Activated CD8-positive, alpha-beta memory T cell treated with anti-CD3 and anti-CD28 coated beads for 48 hours (primary cell): ENCODE results near the gene OR1C1.
"Not testable (repeated sequence)": the region's sequence is repeated elsewhere in the genome, so short reads cannot be mapped to it uniquely, and the experiment has no call there.

Experiments
- DNase-seq, 3 experiments: peaks; one replicate each; pipeline ENCODE4 v3.0.0-alpha.2; 2020; ENCODE audit warnings: low read depth in 2 of 3, low spot score in 2 of 3

Gene OR1C1, protein sequence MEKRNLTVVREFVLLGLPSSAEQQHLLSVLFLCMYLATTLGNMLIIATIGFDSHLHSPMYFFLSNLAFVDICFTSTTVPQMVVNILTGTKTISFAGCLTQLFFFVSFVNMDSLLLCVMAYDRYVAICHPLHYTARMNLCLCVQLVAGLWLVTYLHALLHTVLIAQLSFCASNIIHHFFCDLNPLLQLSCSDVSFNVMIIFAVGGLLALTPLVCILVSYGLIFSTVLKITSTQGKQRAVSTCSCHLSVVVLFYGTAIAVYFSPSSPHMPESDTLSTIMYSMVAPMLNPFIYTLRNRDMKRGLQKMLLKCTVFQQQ

DNA sequence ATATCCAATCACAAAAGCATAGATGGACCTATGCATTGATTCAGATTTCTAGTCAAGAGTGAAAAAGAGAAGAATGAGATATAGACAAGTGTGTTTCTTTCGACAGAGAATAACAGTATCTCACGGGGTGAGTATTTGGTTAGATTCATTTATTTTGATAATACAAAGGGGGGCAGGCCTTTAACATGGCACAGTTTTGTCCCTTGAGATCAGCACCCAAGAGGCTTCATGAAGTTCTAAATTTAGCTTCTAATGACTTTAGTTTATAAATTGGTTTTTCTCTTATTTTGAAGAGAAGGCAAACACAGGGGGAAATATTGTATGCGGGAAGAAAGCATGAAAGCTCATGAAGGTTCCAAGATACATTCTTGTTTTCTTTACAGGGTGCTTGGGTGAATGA, at the start of gene OR1C1:
OR1C1 (minus strand) TSS at position 101 of the 400 bp plus-strand sequence. CDS start 2,150 bp downstream, outside the sequence.
- DNase-seq = no peak

DNA sequence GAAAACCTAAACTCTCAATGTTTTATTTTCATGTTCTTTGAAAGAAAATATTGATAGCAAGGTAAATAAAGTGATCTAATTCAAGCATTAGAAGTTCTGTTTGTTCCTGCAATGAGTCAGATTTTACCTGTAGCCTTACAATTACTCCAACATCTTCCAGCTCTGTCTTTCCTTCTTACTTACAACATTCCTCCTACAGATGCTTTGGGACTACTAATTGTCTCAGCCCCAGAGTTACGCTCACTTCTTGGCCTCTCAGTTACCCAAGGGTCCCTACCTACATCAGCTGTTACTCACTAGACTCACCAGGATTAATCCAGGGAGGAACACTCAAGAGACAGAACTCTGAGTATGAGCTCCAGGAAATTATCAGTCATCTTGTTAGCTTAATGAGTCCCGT, 37.2 kb upstream of the OR1C1 start:
- no peak for DNase-seq

DNA sequence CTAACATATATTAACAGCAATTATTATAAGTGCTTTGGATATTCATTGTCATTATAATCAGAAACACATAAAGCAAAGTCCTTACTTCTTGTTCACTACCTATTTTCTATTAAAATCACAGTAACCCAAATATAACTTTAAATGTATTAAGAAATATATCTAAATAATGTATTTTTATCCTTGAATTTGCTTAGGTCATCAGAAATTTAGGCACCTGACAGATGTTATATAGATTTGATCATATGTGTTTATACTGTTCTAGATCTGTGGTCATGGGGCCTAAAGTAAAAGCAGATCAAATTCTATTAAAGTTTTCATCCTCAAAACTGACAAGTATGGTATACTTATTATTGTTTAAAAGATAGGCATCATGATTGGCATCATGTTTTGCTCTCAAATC, 9.2 kb upstream of the OR1C1 start:
- no peak for DNase-seq

DNA sequence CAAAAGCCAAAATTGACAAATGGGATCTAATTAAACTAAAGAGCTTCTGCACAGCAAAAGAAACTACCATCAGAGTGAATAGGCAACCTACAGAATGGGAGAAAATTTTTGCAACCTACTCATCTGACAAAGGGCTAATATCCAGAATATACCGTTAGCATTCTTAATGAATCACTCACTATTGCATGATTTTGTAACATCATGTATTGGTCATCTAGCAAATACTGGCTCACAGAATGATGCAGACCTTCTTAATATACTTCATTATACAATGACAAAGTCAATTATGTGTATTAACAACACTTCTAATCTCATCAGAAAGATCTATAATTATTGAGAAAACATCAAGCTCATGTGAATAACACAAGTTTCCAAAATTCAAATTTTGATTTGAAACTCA, 6.0 kb downstream of the OR1C1 start:
- not testable (repeated sequence) for DNase-seq

DNA sequence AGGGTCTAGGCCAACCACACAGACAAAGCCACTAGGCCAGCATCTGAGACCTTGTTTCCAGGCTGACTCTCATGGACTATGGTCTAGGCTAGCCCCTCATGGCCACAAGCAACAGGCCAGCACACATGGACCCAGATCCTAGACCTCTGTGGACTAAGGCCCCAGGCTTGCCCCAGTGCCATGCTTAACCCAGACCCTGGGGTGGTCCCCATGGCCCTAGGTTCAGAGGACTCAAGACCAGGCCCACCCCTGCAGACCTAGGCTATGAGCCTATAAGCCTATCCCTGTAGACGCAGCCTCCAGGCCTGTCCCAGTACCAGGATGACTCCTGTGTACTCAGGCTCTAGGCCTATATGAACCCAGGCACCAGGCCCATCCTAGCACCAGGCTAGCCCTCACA, 10.5 kb downstream of the OR1C1 start:
- DNase-seq = no peak

DNA sequence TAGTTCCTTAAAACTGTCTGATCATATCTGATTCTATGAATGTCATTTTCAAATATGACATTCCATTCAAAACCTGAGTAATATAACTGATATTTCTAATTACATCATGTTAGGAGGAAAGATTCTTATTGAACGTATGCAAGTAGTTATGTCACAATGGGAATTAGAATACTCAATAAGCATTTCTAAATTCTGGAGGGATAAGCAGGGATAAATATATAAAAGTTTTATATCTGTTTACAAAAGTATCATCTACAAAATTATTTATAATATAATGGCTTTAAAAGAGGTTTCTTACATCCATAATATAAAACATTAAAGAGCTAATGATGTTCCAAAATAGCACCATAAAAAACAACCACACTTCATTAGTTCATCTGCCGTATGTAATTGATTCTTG, 12.3 kb downstream of the OR1C1 start, which contains the start of gene OR14A2:
OR14A2 (minus strand) TSS at position 101 of the 400 bp plus-strand sequence.
- no peak for DNase-seq

DNA sequence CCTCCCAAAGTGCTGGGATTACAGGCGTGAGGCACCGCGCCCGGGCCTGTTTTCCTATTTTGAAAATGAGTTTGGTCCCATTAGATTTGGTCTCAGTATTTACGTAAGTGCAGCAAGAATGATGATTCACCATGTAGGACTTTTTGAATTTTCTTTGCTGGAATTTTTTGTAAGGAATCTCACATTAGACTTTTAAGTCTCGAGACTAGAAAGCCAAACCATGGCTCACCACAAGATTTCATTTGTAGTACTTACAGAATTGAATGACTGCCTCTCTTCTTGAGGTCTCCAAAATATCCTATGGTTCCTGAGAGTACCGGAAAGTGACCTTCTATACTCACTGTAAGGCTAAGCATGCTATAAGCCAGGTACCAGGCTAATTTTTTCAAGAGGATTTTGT, 12.7 kb downstream of the OR1C1 start:
- DNase-seq = no peak

DNA sequence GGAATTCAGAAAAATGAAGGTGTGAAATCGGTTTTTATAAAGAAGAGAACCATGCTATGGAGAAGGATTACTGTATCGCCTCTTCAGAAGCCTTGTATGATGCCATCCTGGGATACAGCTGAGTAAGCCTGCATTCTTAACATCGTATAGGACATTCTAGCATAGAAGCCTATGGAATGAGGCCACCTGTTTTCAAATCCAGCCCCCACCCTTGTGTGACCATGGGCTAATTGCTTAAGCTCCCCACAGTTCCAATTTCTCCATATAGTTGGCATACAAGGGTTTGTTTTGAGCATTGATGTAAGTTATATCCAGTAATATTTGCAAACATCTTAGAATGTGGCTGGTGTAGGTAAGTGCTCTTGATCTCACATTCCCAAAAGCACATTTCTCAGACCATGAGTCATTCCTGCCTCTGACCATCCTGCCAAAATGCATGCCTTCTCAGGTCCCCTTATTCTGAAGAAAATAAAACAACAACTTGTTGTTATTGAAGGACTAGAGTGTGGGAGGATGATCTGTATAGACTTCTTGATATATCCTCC, 13.9 kb downstream of the OR1C1 start:
- no peak for DNase-seq

DNA sequence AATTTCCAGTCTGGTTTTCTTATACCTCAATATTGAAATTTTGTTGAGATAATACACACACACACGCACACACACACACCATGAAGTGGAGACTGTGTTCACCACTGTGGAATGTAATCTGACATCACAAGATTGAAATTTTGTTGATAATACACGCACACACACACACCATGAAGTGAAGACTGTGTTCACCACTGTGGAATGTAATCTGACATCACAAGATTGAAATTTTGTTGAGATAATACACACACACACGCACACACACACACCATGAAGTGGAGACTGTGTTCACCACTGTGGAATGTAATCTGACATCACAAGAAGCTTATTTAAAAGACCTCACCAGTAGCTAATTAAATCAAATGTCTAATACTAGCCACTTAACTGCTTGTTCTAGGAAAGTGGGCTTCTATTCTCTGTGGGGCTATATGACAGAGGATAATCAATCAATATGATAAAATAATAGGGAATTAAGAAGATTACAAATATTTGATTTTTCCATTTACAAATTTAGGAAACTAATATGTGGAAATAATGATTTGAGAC, 18.1 kb downstream of the OR1C1 start:
- DNase-seq = not testable (repeated sequence)

DNA sequence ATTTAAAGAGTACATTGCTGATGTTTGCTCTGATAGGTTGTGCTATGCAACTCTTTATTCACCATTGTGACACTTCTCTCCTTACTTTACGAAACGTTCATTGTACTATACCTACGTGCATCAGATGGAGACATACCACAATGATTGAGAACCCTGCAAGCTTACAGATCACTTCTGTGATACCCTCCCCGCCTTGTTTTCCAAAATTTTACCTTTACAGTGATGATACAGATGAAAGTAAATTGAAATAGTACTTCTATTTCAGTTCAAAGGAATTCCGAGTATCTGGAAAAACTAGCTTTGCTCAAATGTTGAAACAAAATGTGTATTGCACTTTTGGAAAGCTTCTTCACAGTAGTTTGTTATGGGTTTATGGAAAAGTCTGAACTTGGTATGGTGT, 18.6 kb downstream of the OR1C1 start:
- DNase-seq = no peak

DNA sequence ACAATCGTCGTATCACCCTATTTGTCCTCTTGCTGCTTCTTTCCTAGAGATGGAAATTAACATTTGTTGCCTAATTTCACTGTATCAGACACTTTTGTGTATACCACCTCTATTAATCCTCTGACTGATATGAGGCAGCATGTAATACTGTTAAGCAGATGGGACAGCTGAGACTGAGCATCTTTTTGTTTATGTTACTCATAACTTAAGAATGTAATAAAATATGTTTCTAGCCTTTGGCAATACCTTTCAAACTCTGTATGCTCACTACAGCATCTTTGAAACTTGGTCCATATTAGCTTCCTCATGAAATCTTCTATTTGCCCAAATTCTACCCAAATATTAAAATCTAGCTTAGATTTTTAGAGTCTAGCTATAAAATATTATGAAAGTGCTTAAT, 19.6 kb downstream of the OR1C1 start:
- no peak for DNase-seq

DNA sequence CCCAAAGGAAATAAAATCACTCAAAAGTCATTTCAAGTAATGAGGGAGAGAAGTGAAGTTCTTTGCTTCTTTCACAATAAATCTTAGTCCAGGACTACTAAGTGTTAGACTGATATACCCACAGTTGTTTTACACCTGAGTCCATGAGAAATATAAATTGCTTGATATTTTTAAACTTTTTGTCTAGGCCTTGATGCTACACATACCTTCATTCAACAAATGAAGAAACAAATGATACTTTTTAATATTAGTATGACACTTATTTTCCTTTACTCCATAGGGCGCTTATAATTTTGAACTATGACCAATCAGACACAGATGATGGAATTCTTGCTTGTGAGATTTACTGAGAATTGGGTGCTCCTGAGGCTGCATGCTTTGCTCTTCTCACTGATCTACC, 22.0 kb downstream of the OR1C1 start, which contains the start of gene OR14K1:
OR14K1 (plus strand) TSS at position 301 of the 400 bp plus-strand sequence; CDS start at position 301, 0 bp downstream.
- no peak for DNase-seq

DNA sequence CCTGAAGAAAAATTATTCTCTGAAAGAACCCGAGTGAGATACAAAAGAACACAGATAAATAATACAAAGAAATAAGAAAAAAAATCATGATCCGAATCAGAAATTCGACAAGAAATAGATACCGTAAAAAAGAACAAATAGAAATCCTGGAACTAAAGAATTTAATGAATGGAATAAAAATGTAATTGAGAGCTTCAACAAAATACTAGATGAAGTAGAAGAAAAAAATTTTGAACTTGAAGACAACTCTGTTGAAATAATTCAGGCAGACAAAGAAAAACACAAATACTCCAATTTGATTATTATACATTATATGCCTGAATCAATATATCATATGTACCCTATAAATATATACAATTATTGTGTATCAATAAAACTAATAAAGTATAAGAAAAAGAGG, 39.1 kb downstream of the OR1C1 start:
- no peak for DNase-seq

DNA sequence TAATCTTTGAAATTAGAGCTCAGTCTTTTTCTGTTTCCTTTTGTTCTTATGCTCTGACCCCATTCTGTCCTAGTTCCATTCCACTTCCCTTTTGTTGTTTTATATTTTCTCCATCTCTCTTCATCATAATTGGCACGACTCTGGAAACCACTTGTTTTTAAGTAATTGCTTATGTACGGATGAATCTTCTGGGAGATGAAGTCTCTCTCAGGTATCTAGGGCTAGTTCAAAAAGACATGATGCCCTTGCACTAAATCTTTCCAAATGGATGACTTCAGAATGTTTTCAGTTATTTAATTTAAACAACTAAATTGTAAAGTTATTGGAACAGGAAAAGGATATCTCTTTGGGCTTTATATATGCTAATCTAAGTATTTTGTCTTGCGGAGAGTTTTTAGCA, 43.8 kb downstream of the OR1C1 start, which contains the start of gene OR6F1:
OR6F1 (minus strand) TSS at position 101 of the 400 bp plus-strand sequence. CDS start 3,891 bp downstream, outside the sequence.
- DNase-seq = no peak

DNA sequence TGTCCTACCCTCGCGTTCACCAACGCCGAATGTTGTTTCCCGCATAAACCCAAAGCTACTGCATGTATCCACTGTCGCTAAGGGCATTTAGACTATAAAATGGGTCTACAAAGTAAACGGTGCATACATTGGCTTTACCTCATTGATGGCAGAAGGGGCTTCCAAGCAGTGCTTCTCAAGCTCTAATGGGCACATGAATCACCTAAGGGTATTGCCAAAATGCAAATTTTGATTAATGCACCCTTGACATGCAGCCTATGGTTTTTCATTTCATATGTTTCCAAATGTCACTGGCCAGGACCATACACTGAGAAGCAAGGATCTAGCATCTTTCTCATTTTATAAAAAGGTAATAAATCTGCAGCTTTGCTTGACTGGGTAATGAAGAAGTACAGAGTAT, 46.6 kb downstream of the OR1C1 start:
- no peak for DNase-seq

DNA sequence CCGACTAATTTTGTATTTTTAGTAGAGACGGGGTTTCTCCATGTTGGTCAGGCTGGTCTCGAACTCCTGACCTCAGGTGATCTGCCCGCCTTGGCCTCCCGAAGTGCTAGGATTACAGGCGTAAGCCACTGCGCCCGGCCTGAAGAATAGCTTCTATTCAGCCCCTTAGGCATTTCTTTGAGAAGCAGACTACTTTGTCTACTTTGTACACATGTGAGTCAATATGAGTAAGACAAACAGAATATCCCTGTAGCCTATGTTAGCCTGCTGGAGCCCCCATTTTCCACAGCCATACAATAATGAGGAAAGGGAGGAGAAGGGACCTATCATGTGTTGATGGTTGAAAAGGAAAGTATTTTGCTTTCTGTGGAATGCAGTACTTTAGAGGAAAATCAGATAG, 49.7 kb downstream of the OR1C1 start:
- not testable (repeated sequence) for DNase-seq
